NCI-H146 (cell line): ENCODE data around the gene MUCL1.
"Not testable (repeated sequence)": the region's sequence is repeated elsewhere in the genome, so short reads cannot be mapped to it uniquely, and the experiment has no call there.

Experiments used
- DNase-seq: peaks from one replicate; lab custom pipeline; 2025; lab: John Stamatoyannopoulos, UW

The MUCL1 gene, protein sequence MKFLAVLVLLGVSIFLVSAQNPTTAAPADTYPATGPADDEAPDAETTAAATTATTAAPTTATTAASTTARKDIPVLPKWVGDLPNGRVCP

DNA sequence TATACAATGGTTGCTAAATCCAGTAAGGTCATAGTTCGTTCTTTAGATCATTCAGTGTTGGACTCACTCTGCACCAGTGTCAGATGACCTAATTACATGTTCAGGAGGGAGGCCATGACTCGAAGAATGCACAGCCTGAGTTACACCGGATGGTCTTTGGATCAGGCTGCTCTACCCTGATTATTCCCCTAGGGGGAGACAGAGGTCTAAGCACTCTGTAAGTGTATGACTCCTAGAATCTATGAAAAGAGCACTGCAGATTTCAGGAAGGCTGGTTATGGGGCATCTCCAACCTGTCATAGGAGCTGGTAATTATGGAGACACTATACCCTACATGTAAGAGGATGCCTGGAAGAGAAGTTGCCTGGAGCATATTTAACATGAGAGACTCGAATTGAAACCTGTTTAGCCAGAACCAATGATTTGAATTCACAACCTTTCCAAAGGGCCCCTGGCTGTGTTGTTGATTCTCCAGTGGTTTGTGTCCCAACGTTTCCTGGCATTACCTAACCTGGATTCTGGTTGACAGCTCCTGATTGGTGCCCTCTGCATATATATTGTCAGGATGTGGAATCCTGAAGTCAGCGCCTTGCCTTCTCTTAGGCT lies at the start of gene MUCL1:
TSS of gene MUCL1 (plus strand) at position 584 of the 606 bp plus-strand sequence. CDS start 67 bp downstream, outside the sequence.
- peak; percentile 27 for DNase-seq

DNA sequence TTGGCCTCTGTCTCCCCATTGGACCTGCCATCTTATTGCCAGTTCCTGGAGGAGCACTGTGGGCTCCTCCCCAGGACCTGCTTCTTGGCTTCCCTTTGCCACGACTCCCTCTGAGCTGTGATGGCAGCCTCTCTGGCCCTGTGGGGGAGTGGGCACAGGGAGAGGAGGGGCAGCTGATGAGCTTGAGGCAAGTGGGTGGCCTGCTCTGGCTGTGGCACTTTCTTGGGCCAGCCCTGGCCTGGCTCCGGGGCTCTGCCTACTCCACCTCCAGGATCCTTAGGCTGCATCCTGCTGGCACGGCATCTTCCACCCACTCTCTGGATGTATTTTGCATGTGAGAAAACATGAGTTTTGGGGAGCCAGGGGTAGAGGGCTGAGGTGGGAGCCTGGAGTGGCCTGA lies 32.6 kb upstream of the MUCL1 start:
- no peak for DNase-seq

DNA sequence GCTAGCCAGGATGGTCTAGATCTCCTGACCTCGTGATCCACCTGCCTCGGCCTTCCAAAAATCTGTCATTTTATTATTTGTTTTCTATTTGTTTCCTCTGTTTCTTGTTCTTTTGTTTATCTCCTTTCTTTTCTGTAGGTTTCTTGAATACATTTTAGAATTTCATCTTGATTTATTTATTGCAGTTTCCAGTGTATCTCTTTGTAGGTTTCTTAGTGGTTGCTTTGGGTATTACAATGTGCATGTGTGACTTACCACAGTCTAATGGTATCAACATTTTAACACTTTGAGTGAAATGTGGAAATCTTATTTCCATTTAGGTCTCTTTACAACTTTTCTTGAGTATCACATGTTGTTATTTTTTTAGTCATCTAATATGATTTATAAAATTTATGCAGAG lies 29.9 kb upstream of the MUCL1 start:
- no peak for DNase-seq

DNA sequence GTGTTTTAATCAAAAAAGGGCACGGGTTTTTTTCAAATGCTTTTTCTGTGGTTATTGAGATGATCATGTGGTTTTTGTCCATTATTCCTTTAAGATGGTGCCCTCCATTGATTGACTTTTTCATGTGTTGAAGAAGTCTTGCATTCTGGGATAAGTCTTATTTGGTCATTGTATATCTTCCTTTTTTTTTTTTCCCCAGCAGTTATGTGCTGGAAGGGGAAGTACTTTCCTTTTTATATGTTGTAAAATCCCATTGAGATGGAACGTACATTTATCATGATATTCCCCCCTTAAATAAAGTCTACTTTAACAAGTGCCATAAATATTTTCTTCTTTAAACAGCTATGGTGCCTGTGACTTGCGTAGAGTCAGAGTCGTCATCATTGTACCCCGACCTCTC lies 24.8 kb upstream of the MUCL1 start:
- no peak for DNase-seq

DNA sequence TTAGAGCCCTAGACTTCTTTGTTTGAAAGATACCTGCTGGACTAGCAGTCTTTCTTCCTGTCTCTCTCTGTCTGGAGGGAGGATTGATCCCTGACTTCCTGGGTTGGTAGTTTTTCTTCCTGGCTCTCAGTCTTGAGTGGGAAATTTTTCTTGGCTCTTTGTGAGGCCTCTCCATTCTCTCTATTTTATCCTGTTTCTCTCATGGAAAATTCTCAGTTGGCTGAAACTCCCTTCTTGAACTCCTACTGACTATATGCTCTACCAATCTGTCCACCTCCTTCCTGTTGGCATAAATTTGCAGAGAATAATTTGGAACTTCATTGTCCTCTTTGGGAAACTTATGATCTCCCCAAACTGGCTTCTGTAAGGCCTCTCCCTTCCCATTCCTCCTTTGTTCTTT lies 24.1 kb upstream of the MUCL1 start:
- DNase-seq = no peak

DNA sequence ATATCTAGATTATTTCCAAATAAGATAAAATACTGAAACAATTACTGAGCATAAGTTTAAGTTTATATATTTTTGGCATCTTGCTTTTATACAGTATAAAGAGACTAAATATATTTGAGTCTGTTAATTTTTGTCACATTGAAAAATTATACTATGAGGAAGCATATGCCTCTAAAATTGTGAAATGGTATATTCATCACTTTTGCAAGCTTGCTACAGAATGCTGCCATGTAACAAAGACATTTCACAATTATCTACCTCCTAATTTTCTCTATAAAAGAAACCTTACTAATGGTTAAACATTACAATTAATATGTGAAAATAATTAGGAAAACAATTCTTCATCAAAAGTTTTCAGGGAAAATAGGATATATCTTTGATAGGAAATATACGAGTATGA lies 22.7 kb upstream of the MUCL1 start:
- DNase-seq = no peak

DNA sequence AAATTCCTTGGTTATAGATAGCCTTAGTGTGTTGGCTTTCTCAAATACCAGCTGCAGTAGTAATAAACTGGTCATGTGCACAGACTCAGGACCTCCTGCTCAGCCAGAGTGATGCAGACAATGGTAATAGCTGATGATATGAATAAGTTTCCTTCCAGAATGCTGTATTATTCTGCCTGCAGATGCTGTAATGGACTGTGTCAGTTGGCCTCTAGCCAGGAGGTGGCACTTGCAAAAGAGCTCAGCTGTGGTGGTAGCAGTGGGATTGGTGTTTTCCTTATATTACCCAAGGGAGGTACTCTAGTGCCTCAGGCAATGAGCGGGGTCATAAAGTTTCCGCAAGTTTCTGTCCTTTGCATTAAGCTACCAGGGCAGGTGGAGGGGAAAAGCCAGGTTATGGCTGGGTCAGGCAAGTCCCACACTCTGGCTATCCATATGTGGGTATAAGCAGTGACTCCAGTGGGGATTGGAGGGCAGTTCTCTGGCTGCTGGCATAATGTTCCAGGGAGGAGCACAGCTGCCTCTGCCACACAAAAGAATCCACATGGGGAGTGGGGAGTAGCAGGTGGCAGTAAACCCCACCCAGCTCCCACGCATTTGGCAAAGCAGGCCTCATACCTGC lies 14.0 kb upstream of the MUCL1 start:
- DNase-seq = no peak

DNA sequence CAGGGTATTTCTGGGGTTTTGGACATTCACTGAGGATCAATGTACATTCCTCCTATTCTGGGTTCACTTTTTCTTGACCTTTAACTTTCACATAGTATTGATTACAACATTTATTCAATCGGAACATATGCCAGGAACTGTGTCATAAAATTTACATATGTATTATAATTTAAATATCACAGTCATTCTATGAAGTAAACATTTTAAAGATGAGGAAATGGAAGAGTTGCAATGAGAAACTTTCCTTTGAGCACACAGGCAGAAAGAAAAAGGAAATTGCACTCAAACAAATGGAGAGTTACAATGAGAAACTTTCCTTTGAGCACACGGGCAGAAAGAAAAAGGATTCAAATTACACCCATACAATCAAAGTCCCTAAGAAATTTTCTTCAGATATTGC lies 3.1 kb downstream of the MUCL1 start:
- no peak for DNase-seq

DNA sequence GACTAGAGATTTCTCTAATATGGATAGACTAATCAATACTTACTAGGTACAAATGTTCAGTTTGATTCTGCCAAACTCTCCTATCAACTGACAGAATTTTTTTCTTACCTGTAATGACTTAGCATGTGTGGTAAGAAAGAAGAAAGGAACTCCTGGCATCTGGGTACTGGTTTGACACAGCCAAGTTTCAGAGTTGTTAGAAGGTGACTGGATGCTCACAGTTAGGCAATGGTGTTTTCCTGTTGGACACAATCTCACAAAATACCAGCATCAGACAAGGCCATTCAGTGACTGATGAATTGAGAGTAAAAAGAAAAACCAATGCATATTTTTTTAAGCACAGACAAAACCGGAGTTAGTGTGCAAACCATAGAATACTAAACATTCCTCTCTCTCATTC lies 4.2 kb downstream of the MUCL1 start:
- DNase-seq = no peak

DNA sequence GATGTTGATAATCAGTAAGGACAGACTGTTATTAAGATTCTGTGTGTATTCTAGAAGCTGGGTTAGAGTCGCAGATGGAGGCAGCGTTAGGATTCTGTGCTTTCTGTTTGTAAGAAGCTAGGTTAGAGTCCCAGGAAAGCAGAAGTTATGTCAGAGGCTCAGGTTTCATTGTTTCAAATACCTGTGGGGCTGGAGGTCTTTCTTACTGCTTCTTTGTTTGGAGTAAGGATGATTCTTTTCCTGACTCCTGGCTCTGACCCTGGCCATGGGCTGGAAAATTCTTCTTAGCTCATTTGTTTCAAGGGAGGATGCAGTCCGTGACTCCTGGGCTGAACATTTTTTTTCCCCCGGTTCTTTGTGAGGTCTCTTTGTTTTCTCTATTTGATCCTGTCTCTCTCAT lies 5.2 kb downstream of the MUCL1 start:
- no peak for DNase-seq

DNA sequence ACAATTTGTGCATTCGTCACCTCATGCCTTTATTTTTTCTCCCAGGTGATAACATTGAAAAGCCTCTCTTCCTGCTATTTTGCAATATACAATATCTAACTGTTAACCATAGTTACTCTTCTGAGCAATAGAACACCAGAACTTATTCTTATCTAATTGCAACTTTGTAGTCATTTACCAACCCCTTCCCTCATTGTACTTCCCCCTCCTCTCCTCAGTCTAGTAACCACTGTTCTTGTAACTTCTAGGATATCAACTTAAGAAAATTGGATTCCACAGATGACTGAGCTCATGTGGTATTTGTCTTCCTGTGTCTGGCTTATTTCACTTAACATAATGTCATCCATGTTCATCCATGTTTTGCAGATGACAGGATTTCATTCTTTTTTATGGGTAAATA lies 7.6 kb downstream of the MUCL1 start:
- DNase-seq = no peak

DNA sequence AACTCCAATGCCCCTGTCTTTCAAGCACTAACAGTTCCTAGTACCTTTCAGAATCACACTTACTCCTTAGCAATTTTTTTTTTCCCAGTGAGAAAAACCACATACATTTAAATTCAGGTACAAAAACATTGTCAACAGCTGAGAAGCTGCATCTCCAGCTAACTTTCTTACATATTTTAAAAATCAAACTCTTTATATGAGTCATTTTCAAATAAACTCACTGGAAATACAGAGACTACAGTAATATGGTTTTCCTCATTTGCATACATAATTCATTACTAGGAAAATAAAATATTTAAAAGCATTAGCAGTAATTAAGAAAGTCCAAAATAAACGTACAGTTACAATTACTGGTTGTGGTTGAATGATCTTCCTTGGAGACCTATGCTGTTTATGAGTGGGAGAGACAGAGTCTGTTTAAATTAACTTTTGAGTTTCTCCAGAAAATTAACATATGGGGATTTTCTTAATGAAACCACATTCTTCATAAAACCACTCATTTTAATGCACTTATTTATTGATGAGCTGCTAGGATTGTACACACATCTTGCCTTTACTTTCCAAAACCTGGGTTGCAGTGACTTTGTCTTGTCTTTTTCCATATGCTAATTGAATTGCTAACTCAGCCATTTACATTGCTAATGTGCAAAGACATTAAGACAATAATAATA lies 9.8 kb downstream of the MUCL1 start:
- no peak for DNase-seq

DNA sequence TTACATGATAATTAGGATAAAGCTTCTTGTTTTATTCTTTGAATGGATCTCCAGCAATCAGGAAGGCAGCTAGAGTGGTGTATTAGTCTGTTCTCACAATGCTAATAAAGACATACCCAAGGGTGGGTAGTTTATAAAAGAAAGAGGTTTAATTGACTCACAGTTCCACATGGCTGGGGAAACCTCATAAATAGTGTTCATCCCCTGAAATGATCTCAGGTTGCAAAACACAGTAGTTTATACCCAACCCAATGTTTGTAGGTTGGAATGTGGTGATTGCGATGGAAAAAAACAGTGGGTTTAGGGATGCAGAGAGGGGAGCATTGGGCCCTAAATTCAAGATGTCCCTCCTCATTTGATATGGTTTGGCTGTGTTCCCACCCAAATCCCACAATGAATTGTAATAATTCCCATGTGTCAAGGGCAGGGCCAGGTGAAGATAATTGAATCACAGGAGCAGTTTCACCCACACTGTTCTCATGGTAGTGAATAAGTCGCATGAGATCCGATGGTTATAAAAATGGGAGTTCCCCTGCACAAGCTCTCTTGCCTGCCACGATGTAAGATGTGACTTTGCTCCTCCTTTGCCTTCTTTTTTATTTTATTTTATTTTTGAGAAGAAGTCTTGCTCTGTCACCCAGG lies 11.5 kb downstream of the MUCL1 start:
- DNase-seq = no peak

DNA sequence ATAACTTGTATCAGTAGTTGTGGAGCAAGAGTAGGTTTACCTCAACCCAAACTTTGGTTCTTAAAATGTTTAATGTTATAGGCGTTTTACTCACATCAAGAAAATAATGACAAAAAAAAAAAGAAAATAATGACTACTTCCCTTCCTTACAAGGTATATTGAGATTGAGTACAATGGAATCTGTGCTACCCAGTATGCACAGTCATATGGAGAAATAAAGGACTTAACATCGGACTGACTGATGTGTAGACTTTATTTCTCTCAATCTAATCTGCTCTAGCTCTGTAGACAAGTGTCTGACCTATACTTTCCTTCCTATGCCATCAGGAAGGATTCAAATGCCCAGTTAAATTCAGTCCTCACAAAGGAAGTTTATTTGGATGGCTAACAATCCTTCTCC lies 14.4 kb downstream of the MUCL1 start:
- DNase-seq = no peak

DNA sequence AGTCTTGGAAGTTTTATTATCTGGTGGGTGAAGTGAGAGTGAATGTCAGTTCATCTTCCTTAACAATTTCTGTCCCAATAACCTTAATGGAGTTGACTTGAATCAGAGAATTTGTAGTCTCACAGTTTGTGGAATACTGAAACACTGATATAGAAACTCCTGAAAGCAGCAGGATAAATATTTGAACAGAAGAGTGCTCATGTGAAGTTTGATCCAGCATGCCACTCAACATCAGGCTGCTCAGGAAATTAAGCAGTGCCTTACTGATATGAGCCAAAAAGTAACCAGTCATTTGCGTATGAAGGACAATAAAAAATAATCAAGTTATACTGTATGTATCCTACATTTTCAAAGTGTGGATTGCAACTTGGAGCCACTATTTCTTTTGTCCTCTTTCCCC lies 15.7 kb downstream of the MUCL1 start:
- DNase-seq = no peak

DNA sequence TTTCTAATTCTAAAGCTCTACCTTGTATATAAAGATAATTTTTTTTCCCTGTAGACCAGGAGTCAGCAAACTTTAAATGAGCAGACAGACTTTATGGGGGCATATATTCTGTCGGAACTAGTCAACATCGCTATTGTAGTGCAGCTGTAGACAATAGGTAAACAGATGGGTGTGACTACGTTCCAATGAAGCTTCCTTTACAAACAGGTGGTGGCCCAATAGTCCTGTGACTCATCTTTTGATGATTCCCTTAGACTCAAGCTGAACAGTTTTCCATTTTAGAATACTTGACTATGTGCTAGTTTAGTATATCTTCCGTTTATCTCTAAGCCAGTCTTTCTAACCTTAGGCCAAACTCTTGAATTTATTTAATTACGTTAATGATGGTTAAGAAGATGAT lies 16.3 kb downstream of the MUCL1 start:
- DNase-seq = no peak

DNA sequence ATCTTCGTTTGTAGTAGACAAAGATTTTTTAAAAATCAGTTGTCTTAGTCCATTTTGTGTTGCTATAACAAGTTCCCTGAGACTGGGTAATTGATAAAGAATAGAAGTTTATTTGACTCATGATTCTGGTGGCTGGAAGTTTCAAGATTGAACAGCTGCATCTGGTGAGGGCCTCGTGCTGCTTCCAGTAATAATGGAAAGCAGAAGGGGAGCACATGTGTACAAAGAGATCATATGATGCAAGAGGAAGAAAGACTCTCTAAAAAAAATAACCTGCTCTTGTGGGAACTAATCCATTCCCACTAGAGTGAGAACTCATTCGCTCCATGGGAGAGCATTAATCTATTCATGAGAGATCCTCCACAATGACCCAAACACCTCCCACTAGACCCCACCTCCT lies 24.8 kb downstream of the MUCL1 start:
- DNase-seq = no peak

DNA sequence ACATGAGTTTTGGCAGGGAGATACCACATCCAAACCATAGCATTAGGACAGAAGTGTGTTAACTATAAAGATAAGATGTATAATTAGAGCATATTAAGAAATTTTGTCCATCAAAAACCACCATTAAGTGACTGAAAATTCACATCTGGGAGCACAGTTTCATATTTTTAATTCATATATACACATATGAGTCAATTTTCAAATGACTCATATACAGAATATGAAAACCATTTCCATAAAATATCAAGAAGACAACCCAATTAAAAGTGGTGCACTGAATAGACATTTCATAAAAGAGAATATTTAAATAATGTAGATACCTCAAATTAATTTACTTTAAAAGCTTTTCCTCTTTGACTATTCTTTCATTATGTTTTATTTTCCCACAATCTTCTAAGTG lies 25.3 kb downstream of the MUCL1 start:
- DNase-seq = no peak

DNA sequence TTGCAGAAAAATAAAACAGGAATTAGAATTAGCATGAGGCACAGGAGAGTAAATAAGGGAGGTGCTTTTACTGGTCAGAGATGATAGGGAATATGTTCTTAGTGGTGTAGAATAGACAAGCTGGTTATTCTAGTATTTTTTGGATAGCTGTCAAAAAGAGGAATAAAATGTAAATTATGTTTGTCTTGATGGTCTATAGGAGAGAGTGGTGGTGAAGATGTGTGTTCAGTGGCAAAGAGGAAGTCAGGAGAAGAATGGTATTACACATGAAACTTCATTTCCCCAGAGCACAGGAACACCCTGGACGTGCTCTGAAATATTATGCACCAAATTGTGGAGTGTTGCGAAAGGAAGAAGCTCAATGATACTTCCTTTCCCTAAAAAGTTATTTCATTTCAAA lies 27.8 kb downstream of the MUCL1 start:
- no peak for DNase-seq

DNA sequence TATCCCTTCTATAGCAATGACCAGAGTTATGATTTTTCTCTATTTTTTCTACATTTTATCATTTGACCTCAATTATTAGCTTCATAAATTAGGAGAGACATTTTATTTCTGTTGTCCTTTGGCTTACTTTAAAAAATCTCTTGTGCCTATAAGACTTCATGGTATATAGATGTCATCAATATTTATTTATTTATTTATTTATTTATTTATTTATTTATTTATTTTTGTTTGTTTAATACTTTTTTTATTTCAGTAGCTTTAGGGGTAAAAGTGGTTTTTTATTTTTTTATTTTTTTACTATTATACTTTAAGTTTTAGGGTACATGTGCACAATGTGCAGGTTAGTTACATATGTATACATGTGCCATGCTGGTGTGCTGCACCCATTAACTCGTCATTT lies 28.3 kb downstream of the MUCL1 start:
- not testable (repeated sequence) for DNase-seq

DNA sequence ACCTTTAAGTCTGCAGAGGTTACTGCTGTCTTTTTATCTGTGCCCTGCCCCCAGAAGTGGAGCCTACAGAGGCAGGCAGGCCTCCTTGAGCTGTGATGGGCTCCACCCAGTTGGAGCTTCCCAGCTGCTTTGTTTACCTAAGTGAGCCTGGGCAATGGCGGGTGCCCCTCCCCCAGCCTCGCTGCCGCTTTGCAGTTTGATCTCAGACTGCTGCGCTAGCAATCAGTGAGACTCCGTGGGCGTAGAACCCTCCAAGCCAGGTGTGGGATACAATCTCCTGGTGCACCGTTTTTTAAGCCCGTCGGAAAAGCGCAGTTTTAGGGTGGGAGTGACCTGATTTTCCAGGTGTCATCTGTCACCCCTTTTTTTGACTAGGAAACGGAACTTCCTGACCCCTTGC lies 34.1 kb downstream of the MUCL1 start:
- DNase-seq = not testable (repeated sequence)

DNA sequence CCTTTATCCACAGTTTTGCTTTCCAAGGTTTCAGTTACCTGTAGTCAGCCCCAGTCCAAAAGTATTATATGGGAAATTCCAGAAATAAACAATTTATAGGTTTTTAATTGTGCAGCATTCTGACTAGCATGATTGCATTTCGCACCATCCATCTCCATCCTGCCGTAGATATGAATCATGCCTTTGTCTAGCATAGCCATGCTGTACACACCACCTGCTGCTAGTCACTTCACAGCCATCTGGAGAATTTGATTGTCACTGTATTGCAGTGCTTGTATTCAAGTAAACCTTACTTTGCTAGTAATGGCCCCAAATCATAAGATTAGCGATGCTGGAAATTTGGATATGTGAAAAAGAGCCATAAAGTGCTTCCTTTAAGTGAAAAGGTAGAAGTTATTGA lies 36.0 kb downstream of the MUCL1 start:
- DNase-seq = no peak
